Measurements from ENCODE around the gene SULT1A3.

DNA sequence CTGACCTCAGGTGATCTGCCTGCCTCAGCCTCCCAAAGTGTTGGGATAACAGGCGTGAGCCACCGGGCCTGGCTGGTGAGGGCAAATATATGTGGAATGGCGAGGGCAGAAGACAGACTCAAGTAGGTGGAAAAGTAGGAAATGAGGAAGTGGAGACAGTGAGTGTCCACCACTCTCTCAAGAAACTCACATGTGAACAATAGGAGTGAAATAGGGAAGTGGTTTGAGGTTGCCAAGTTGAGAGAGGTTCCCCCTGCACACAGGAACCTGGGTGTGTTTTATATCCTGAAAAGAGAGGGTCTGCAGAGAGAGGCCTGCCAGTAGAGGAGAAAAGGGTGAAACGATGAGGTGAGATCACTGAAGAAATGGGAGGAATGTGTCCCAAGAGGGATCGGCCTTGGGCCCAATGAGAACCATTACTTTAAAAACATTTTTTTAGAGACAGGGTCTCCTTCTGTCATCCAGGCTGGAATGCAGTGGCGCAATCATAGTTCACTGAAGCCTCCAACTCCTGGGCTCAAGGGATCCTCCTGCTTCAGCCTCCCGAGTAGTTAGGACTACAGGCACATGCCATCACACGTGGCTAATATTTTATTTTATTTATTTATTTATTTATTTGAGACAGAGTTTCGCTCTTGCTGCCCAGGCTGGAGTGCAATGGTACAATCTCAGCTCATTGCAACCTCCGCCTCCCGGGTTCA, 32.7 kb upstream of the SULT1A3 start:
- TF ChIP-seq POLR2AphosphoS5 (IDR thresholded peaks at IDR 0.05; ENCODE audit: low read depth, low read length) (no peak), TAF1 (IDR thresholded peaks at IDR 0.05; ENCODE audit: low read depth, low read length) (no peak), POLR2A (IDR thresholded peaks at IDR 0.05; ENCODE audit: low read depth, low read length) (no peak), POU2F2 (IDR thresholded peaks at IDR 0.05; ENCODE audit: low read depth, low read length) (no peak)

All from GM12891 (cell line).